ENCODE measurements around the gene AFM.

GRCh38 chr4:73505567-73505966 is 24.0 kb downstream of the AFM start:
- no peak for TF ChIP-seq ETV6 (CRISPR knock-in tag; conservative IDR thresholded peaks at IDR 0.05)
- no peak for TF ChIP-seq BHLHE40 (IDR thresholded peaks at IDR 0.05; ENCODE audit: low read length)
- no peak for TF ChIP-seq CREM (IDR thresholded peaks at IDR 0.05)
- TF ChIP-seq CREM (CRISPR knock-in tag; IDR thresholded peaks at IDR 0.05): no peak
- no peak for TF ChIP-seq SIN3A (IDR thresholded peaks at IDR 0.05; ENCODE audit: borderline replicate concordance, low read depth, low read length)
- no peak for TF ChIP-seq ZNF878 (CRISPR knock-in tag; IDR thresholded peaks at IDR 0.05)
